ENCODE measurements around the gene CNMD.
A peak's percentile ranks its signal among the peaks of the same experiment; 100 is the strongest.

The CNMD gene

GRCh38 chr13:52783943-52784342, 44.3 kb upstream of the CNMD start:
- no peak overlapping the region for H3K4me3 ChIP-seq (ENCODE audit: low read length)
- TF ChIP-seq CTCF (IDR thresholded peaks at IDR 0.05; ENCODE audit: insufficient read depth, low read depth, low read length, missing control alignments) = no peak
- no peak for DNase-seq (ENCODE audit: low read depth)

- no peak for DNase-seq (ENCODE audit: low read depth)
- no peak overlapping the region for H3K4me3 ChIP-seq (ENCODE audit: low read length)
- TF ChIP-seq CTCF (IDR thresholded peaks at IDR 0.05; ENCODE audit: insufficient read depth, low read depth, low read length, missing control alignments) = no peak
These were observed 43.1 kb upstream of the CNMD start for GRCh38 chr13:52782471-52783448.

GRCh38 chr13:52780611-52781010, 41.0 kb upstream of the CNMD start:
- no peak for TF ChIP-seq CTCF (IDR thresholded peaks at IDR 0.05; ENCODE audit: insufficient read depth, low read depth, low read length, missing control alignments)
- no peak for DNase-seq (ENCODE audit: low read depth)
- H3K4me3 ChIP-seq (ENCODE audit: low read length) = no peak overlapping the region

- TF ChIP-seq CTCF (IDR thresholded peaks at IDR 0.05; ENCODE audit: insufficient read depth, low read depth, low read length, missing control alignments) = no peak
- no peak overlapping the region for H3K4me3 ChIP-seq (ENCODE audit: low read length)
- no peak for DNase-seq (ENCODE audit: low read depth)
These were observed 40.5 kb upstream of the CNMD start for GRCh38 chr13:52780092-52780491.

GRCh38 chr13:52779103-52779502, 39.5 kb upstream of the CNMD start:
- TF ChIP-seq CTCF (IDR thresholded peaks at IDR 0.05; ENCODE audit: insufficient read depth, low read depth, low read length, missing control alignments) = no peak
- no peak overlapping the region for H3K4me3 ChIP-seq (ENCODE audit: low read length)
- DNase-seq (ENCODE audit: low read depth) = no peak

GRCh38 chr13:52776726-52777125, 37.1 kb upstream of the CNMD start:
- no peak overlapping the region for H3K4me3 ChIP-seq (ENCODE audit: low read length)
- no peak for DNase-seq (ENCODE audit: low read depth)
- no peak for TF ChIP-seq CTCF (IDR thresholded peaks at IDR 0.05; ENCODE audit: insufficient read depth, low read depth, low read length, missing control alignments)

GRCh38 chr13:52775511-52775910, 35.9 kb upstream of the CNMD start:
- peak; percentile 21 for DNase-seq (ENCODE audit: low read depth)
- TF ChIP-seq CTCF (IDR thresholded peaks at IDR 0.05; ENCODE audit: insufficient read depth, low read depth, low read length, missing control alignments) = no peak
- no peak overlapping the region for H3K4me3 ChIP-seq (ENCODE audit: low read length)

Measured in epithelial cell of esophagus (primary cell).